GM23338 (cell line): ENCODE data around the gene POLD3. TPM values are rescaled to one million over a fixed set of nuclear protein-coding genes. Genes with fewer than 3 reads are reported as not detected.

ENCODE experiments used
- ATAC-seq: fragments of 200-7000 bp; cut with Tn5 transposase; 3 replicates; pipeline ENCODE4 v1.9.1; 2020
- DNase-seq: peaks from one replicate; pipeline ENCODE4 v3.0.0-alpha.2; 2015; ENCODE audit warnings: low spot score
- H2AFZ ChIP-seq: fragments of 200-600 bp; sonication (generic); 2 replicates; pipeline ENCODE4 v1.8.0; 2016; ENCODE audit warnings: antibody characterized with exemption, mild to moderate bottlenecking, moderate library complexity
- H3F3A ChIP-seq: fragments of 200-600 bp; sonication (generic); replicated peaks from 2 replicates; pipeline ENCODE4 v1.8.0; 2017; ENCODE audit warnings: antibody characterized with exemption, mixed run types, low read depth
- H3K27ac ChIP-seq: fragments of 200-600 bp; sonication (generic); 2 replicates; pipeline ENCODE4 v1.6.1; 2016; ENCODE audit warnings: low read depth
- H3K27me3 ChIP-seq: fragments of 200-600 bp; sonication (generic); 2 replicates; pipeline ENCODE4 v1.8.0; 2016; ENCODE audit warnings: mild to moderate bottlenecking, mixed run types, moderate library complexity; ENCODE audit not compliant: insufficient read depth
- H3K36me3 ChIP-seq: fragments of 200-600 bp; sonication (generic); 2 replicates; pipeline ENCODE4 v1.8.0; 2016; ENCODE audit warnings: mild to moderate bottlenecking; ENCODE audit not compliant: insufficient read depth
- H3K4me1 ChIP-seq: fragments of 200-600 bp; sonication (generic); 2 replicates; pipeline ENCODE4 v1.8.0; 2016; ENCODE audit warnings: mild to moderate bottlenecking, moderate library complexity; ENCODE audit not compliant: insufficient read depth
- H3K4me2 ChIP-seq: fragments of 200-600 bp; sonication (generic); 2 replicates; pipeline ENCODE4 v1.7.1; 2017; ENCODE audit warnings: mixed run types
- H3K4me3 ChIP-seq: fragments of 200-600 bp; sonication (generic); 2 replicates; pipeline ENCODE4 v1.6.1; 2016; ENCODE audit warnings: mixed run types
- H3K79me2 ChIP-seq: fragments of 200-600 bp; sonication (generic); replicated peaks from 2 replicates; pipeline ENCODE4 v1.8.0; 2017; ENCODE audit warnings: mild to moderate bottlenecking; ENCODE audit not compliant: insufficient read depth
- H3K9me2 ChIP-seq: fragments of 200-600 bp; sonication (generic); 2 replicates; pipeline ENCODE4 v1.8.0; 2017; ENCODE audit not compliant: insufficient read depth
- H4K20me1 ChIP-seq: fragments of 200-600 bp; sonication (generic); replicated peaks from 2 replicates; pipeline ENCODE4 v1.8.0; 2017; ENCODE audit warnings: mild to moderate bottlenecking; ENCODE audit not compliant: insufficient read depth
- H3K27ac Mint-ChIP-seq: 2 replicates; pipeline ENCODE4 v1.8.0; 2020; ENCODE audit warnings: inconsistent platforms, mild to moderate bottlenecking, moderate library complexity, mixed read lengths
- H3K27me3 Mint-ChIP-seq: 3 replicates; pipeline ENCODE4 v1.8.0; 2022; ENCODE audit warnings: low read depth, mild to moderate bottlenecking, moderate library complexity, mixed read lengths, inconsistent platforms; ENCODE audit not compliant: insufficient read depth, poor library complexity
- H3K36me3 Mint-ChIP-seq: 3 replicates; pipeline ENCODE4 v1.8.0; 2021; ENCODE audit warnings: low read depth, mild to moderate bottlenecking, inconsistent platforms, moderate library complexity, mixed read lengths
- H3K4me1 Mint-ChIP-seq: 3 replicates; pipeline ENCODE4 v1.8.0; 2020; ENCODE audit warnings: mild to moderate bottlenecking, inconsistent platforms, mixed read lengths
- H3K4me3 Mint-ChIP-seq: 3 replicates; pipeline ENCODE4 v1.8.0; 2021; ENCODE audit warnings: moderate library complexity, mild to moderate bottlenecking, inconsistent platforms, mixed read lengths
- H3K9me3 Mint-ChIP-seq: 3 replicates; pipeline ENCODE4 v1.8.0; 2020; ENCODE audit warnings: moderate library complexity, mild to moderate bottlenecking, inconsistent platforms, mixed read lengths
- CREB1 ChIP-seq: fragments of 250-450 bp; sonication (Bioruptor Pico); IDR thresholded peaks from 2 replicates; pipeline ENCODE4 v1.5.0; 2020; ENCODE audit warnings: low read depth, mild to moderate bottlenecking, moderate library complexity
- EZH2 ChIP-seq: fragments of 200-600 bp; sonication (generic); IDR thresholded peaks from one replicate; pipeline ENCODE4 v1.8.0; 2017; ENCODE audit warnings: antibody characterized with exemption, mild to moderate bottlenecking, low read depth; ENCODE audit not compliant: unreplicated experiment
- EZH2phosphoT487 ChIP-seq: fragments of 200-600 bp; sonication (generic); IDR thresholded peaks from one replicate; pipeline ENCODE4 v1.8.1; 2018; ENCODE audit warnings: antibody characterized with exemption; ENCODE audit not compliant: unreplicated experiment
- JUNB ChIP-seq: IDR thresholded peaks from one replicate; pipeline ENCODE4 v1.6.1; 2016; ENCODE audit warnings: antibody characterized with exemption; ENCODE audit not compliant: unreplicated experiment
- NANOG ChIP-seq: IDR thresholded peaks from 2 replicates; pipeline ENCODE4 v1.6.1; 2016; ENCODE audit warnings: antibody characterized with exemption, borderline replicate concordance
- STAT1 ChIP-seq: IDR thresholded peaks from one replicate; pipeline ENCODE4 v1.6.1; 2016; ENCODE audit warnings: antibody characterized with exemption; ENCODE audit not compliant: unreplicated experiment
- ZNF114 ChIP-seq: fragments of 250-450 bp; sonication (Bioruptor Pico); IDR thresholded peaks from 2 replicates; pipeline ENCODE4 v1.5.0; 2020; ENCODE audit warnings: mild to moderate bottlenecking, moderate library complexity
- ZNF331 ChIP-seq: fragments of 250-450 bp; sonication (Bioruptor Pico); IDR thresholded peaks from 2 replicates; pipeline ENCODE4 v1.5.0; 2020; ENCODE audit warnings: low read depth, mild to moderate bottlenecking, moderate library complexity
- ZNF462 ChIP-seq: fragments of 250-450 bp; sonication (Bioruptor Pico); IDR thresholded peaks from 2 replicates; pipeline ENCODE4 v1.5.0; 2020; ENCODE audit warnings: mild to moderate bottlenecking, moderate library complexity
- polyA plus RNA-seq: library from polyadenylated mRNA; unstranded; fragments of >200 nt; fragmentation: Nextera tagmentation; extraction: Ambion mirVana; gene quantifications from 2 replicates; pipeline ENCODE4 v1.2.1, GENCODE V29; 2016
- total RNA-seq: library from RNA; depleted of rRNA; stranded (reverse); fragments of >200 nt; shearing (Covaris generic); gene quantifications from 2 replicates; pipeline ENCODE4 v1.2.3, GENCODE V29; 2014
- TF ChIP-seq, protein P1 (sequence below), 2 experiments: fragments of 200-600 bp in 1 of 2; sonication (generic) in 1 of 2; conservative IDR thresholded peaks; 2 replicates each; pipeline versions ENCODE4 v1.5.1 to v1.6.1; 2016 to 2017; ENCODE audit warnings: antibody characterized with exemption in 2 of 2, low read depth in 2 of 2, mild to moderate bottlenecking in 2 of 2, moderate library complexity in 1 of 2

The POLD3 gene
- total and polyA plus RNA-seq, 2 experiments from 2014 or later = 21.9 to 50.1 TPM

- H3K27ac ChIP-seq = no peak overlapping the region
- no peaks in the 10 kb centered on the region; the same call in 2 of the 3 replicates for H3K4me1 Mint-ChIP-seq
- H3K27me3 ChIP-seq = no peaks in the 10 kb centered on the region
- H3K4me3 Mint-ChIP-seq = no peak overlapping the region
- H2AFZ ChIP-seq = no peak overlapping the region
- peaks cover 1% of the 10 kb centered on the region for H3K27me3 Mint-ChIP-seq
- H3K4me3 ChIP-seq = no peak overlapping the region
- DNase-seq = no peak
- H3K36me3 Mint-ChIP-seq = peaks cover 6% of the 10 kb centered on the region; the same call in 2 of the 3 replicates
- no peak overlapping the region for H3K4me2 ChIP-seq
- peaks cover 3% of the 10 kb centered on the region; the same call in 1 of the 3 replicates for H3K9me3 Mint-ChIP-seq
- no peak overlapping the region for H3K27ac Mint-ChIP-seq
- H3K36me3 ChIP-seq = no peaks in the 10 kb centered on the region
- ATAC-seq = no peak
- no peaks in the 10 kb centered on the region for H3F3A ChIP-seq
- TF ChIP-seq JUNB = no peak
- TF ChIP-seq CREB1 (CRISPR knock-in tag) = no peak
- TF ChIP-seq NANOG = no peak
- TF ChIP-seq ZNF114 = no peak
- TF ChIP-seq ZNF331 (CRISPR knock-in tag) = no peak
- TF ChIP-seq, protein P1, sequence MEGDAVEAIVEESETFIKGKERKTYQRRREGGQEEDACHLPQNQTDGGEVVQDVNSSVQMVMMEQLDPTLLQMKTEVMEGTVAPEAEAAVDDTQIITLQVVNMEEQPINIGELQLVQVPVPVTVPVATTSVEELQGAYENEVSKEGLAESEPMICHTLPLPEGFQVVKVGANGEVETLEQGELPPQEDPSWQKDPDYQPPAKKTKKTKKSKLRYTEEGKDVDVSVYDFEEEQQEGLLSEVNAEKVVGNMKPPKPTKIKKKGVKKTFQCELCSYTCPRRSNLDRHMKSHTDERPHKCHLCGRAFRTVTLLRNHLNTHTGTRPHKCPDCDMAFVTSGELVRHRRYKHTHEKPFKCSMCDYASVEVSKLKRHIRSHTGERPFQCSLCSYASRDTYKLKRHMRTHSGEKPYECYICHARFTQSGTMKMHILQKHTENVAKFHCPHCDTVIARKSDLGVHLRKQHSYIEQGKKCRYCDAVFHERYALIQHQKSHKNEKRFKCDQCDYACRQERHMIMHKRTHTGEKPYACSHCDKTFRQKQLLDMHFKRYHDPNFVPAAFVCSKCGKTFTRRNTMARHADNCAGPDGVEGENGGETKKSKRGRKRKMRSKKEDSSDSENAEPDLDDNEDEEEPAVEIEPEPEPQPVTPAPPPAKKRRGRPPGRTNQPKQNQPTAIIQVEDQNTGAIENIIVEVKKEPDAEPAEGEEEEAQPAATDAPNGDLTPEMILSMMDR (conservative IDR thresholded peaks at IDR 0.05; ENCODE audit: low read depth in 2 of 2) = no peak
- TF ChIP-seq STAT1 = no peak
- TF ChIP-seq EZH2phosphoT487 = no peak
- no peak for TF ChIP-seq EZH2
- no peak for TF ChIP-seq ZNF462 (CRISPR knock-in tag)
- H3K79me2 ChIP-seq = no peaks in the 10 kb centered on the region
- H3K9me2 ChIP-seq = no peaks in the 10 kb centered on the region
- no peaks in the 10 kb centered on the region for H4K20me1 ChIP-seq
- no peaks in the 10 kb centered on the region for H3K4me1 ChIP-seq
Observed at GRCh38 chr11:74676596-74676995, 84.2 kb downstream of the POLD3 start.
